SU-DHL-6 (cell line): ENCODE data around the gene NCAPG2.

Experiments used
- CTCF ChIP-seq: fragments of 200-600 bp; sonication (generic); IDR thresholded peaks from one replicate; pipeline ENCODE4 v1.5.1; 2017; ENCODE audit warnings: antibody characterized with exemption, mild to moderate bottlenecking, low read length, moderate library complexity; ENCODE audit not compliant: insufficient read depth, poor library complexity, severe bottlenecking
- EZH2phosphoT487 ChIP-seq: fragments of 200-600 bp; sonication (generic), shearing (Covaris generic); conservative IDR thresholded peaks from 2 replicates; pipeline ENCODE4 v1.6.1; 2018; ENCODE audit warnings: mild to moderate bottlenecking, antibody characterized with exemption, low read length, moderate library complexity, mixed read lengths

GRCh38 chr7:158602905-158603772 is 101.5 kb downstream of the NCAPG2 start:
- TF ChIP-seq CTCF = no peak
- no peak for TF ChIP-seq EZH2phosphoT487
